Esophagus squamous epithelium (tissue), 5 donors: ENCODE measurements around the gene AFF3. TPM values are rescaled to one million over a fixed set of nuclear protein-coding genes. Genes with fewer than 3 reads are reported as not detected.

ENCODE experiments used
- DNase-seq: peaks from one replicate; lab custom pipeline; 2025; lab: John Stamatoyannopoulos, UW
- H3K27ac ChIP-seq, 4 donors: fragments of 200-600 bp; sonication (generic); one replicate each; pipeline ENCODE4 v1.5.1; 2016 to 2019; ENCODE audit warnings: mild to moderate bottlenecking in 1 of 4
- H3K27me3 ChIP-seq, 4 donors: fragments of 200-600 bp; sonication (generic); 1 replicate in 3 of 4; 2 replicates in 1 of 4; pipeline versions ENCODE4 v1.5.1 to v1.6.0; 2017 to 2021; ENCODE audit warnings: antibody characterized with exemption in 1 of 4
- H3K36me3 ChIP-seq, 3 donors: fragments of 200-600 bp; sonication (generic); one replicate each; pipeline ENCODE4 v1.5.1; 2016 to 2019
- H3K4me1 ChIP-seq, 3 donors: fragments of 200-600 bp; sonication (generic); one replicate each; pipeline ENCODE4 v1.5.1; 2017 to 2019
- H3K4me3 ChIP-seq, 4 donors: fragments of 200-600 bp; sonication (generic); 1 replicate in 3 of 4; 2 replicates in 1 of 4; pipeline ENCODE4 v1.5.1; 2016 to 2019; ENCODE audit warnings: mild to moderate bottlenecking in 2 of 4, moderate library complexity in 1 of 4
- H3K9me3 ChIP-seq, 3 donors: fragments of 200-600 bp; sonication (generic); one replicate each; pipeline ENCODE4 v1.5.1; 2016 to 2019
- POLR2A ChIP-seq, 4 donors: fragments of 450-650 bp; IDR thresholded peaks; one replicate each; pipeline ENCODE4 v1.6.1; 2017; ENCODE audit warnings: antibody characterized with exemption in 4 of 4, mild to moderate bottlenecking in 4 of 4, moderate library complexity in 3 of 4
- WGBS, 2 donors: methylation state at CpG; one replicate each; pipeline ENCODE4 v1.1.5; 2018; 5-methylcytosine and 5-hydroxymethylcytosine counted together
- intact Hi-C: fragments of 100-400 bp; cut with DNase I; formaldehyde crosslinking; loops from one replicate; pipeline ENCODE4 v1.15.0; 2022
- total RNA-seq, 4 donors: library from RNA; depleted of rRNA; stranded (reverse); fragments of >200 nt; gene quantifications; one replicate each; pipeline ENCODE4 v1.1.0, GENCODE V29; 2016
- TF ChIP-seq, protein P1 (sequence below), 6 experiments: fragments of 450-650 bp in 4 of 6; fragments of 200-600 bp in 2 of 6; sonication (generic) in 2 of 6; IDR thresholded peaks; one replicate each; pipeline ENCODE4 v1.5.1; 2016 to 2019; ENCODE audit warnings: antibody characterized with exemption in 6 of 6, mild to moderate bottlenecking in 4 of 6, moderate library complexity in 4 of 6
- donor health status: DM: yes; HTN: yes; CAD: no.

The AFF3 gene
- total RNA-seq, 4 donors from 2014 or later, result 1.2 to 9.7 (median 3.8) TPM

DNA sequence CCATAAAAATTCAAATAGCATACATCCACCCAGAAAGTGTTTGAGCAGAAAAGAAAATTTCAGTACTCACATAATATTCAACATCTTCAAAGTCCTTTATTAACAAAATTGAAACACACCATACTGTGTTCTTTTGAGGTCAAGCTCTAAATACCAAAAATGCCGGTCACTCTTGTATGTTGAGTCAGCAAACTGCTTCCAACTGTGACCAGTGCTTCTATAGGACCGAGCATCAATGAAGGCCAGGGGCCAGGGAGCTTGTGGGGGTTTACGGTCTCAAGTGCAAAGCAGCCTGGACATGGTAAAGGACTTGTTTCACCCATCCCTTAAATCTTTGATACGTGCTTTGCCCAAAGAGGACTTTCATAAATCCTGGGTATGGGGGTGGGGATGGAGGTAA is 539.9 kb downstream of the AFF3 start:
- H3K27me3 ChIP-seq, result peaks cover 0 to 21% (median 0%) of the 10 kb centered on the region in 4 donors
- no peaks in the 10 kb centered on the region for H3K36me3 ChIP-seq
- no peaks in the 10 kb centered on the region for H3K4me1 ChIP-seq
- intact Hi-C loops, result no loop called here
- H3K4me3 ChIP-seq, result no peak overlapping the region
- no peak for DNase-seq
- H3K9me3 ChIP-seq, result no peaks in the 10 kb centered on the region
- H3K27ac ChIP-seq, result no peak overlapping the region
- no peak for TF ChIP-seq POLR2A (IDR thresholded peaks at IDR 0.05)
- TF ChIP-seq, protein P1, sequence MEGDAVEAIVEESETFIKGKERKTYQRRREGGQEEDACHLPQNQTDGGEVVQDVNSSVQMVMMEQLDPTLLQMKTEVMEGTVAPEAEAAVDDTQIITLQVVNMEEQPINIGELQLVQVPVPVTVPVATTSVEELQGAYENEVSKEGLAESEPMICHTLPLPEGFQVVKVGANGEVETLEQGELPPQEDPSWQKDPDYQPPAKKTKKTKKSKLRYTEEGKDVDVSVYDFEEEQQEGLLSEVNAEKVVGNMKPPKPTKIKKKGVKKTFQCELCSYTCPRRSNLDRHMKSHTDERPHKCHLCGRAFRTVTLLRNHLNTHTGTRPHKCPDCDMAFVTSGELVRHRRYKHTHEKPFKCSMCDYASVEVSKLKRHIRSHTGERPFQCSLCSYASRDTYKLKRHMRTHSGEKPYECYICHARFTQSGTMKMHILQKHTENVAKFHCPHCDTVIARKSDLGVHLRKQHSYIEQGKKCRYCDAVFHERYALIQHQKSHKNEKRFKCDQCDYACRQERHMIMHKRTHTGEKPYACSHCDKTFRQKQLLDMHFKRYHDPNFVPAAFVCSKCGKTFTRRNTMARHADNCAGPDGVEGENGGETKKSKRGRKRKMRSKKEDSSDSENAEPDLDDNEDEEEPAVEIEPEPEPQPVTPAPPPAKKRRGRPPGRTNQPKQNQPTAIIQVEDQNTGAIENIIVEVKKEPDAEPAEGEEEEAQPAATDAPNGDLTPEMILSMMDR (IDR thresholded peaks at IDR 0.05), result no peak
- WGBS, 2 donors, result 80 to 91% methylated on average over 4 of the region's 4 CpGs

DNA sequence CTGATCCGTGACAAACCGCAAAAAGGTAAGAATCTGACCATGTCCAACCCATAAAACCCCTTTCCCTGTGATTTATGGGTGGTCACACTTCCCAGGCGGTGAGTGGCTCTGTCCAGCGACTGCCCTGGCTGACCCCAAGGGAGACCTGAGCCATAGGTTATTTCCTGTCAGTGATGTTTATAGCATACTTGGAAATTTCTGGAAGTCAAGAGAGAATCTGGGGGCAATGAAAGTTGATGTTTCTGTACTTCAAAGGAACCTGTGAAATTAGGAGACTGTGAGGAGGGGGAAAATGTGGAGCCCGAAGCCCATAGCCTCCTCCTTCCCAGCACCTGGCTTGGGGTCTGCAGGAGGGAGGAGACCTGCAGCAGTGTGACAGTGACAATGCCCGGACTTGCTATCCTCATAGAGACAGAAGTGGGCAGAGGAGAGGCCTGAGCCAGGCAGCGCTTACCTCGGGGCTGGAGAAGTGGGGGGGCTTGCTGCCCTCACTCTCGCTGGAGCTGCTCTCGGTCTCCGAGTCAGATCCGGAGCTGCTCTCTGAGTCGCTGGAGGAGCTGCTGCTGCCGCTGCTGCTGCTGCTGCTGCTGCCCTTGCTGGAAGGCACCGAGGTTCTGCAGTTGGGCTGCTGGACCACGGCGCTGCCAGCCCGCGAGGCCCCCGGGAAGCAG is 541.3 kb downstream of the AFF3 start:
- Histone ChIP-seq H3K4me3 (no peak overlapping the region), H3K4me1 (no peaks in the 10 kb centered on the region), H3K36me3 (no peaks in the 10 kb centered on the region), H3K9me3 (no peaks in the 10 kb centered on the region), H3K27ac (no peak overlapping the region), H3K27me3 (peaks cover 0 to 21% (median 0%) of the 10 kb centered on the region in 4 donors)
- TF ChIP-seq, protein P1 (IDR thresholded peaks at IDR 0.05), result no peak
- TF ChIP-seq POLR2A (IDR thresholded peaks at IDR 0.05), result no peak
- WGBS, 2 donors, result 65 to 76% methylated on average over 5 to 10 of the region's 20 CpGs
- intact Hi-C loops, result no loop called here
- DNase-seq, result no peak

DNA sequence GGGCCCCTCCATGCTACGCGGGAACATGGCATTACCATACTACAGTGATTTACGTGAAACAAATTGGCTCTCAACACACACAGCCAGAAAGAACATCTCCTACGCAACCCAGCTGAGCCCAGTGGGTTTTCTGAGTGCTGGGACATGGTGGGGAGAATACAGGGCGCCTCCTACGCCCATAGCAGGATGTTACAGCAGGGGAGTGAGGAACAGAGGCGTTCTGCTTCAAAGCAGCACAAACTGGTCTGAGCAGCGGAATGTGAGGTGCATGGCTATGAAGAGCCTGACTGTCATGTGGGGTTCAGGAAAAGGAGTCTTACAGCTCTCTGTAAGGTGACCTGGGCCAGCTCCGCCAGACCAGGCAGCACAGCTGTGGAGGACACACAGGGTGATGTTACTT is 543.9 kb downstream of the AFF3 start:
- Histone ChIP-seq H3K27me3 (peaks cover 0 to 21% (median 0%) of the 10 kb centered on the region in 4 donors), H3K9me3 (no peaks in the 10 kb centered on the region), H3K4me1 (peaks cover 0 to 9% (median 0%) of the 10 kb centered on the region in 3 donors), H3K4me3 (no peak overlapping the region), H3K36me3 (no peaks in the 10 kb centered on the region), H3K27ac (no peak overlapping the region)
- no peak for TF ChIP-seq POLR2A (IDR thresholded peaks at IDR 0.05)
- TF ChIP-seq, protein P1 (IDR thresholded peaks at IDR 0.05), result no peak
- intact Hi-C loops, result no loop called here
- no peak for DNase-seq
- 84 to 90% methylated on average over 9 of the region's 9 CpGs for WGBS, 2 donors

DNA sequence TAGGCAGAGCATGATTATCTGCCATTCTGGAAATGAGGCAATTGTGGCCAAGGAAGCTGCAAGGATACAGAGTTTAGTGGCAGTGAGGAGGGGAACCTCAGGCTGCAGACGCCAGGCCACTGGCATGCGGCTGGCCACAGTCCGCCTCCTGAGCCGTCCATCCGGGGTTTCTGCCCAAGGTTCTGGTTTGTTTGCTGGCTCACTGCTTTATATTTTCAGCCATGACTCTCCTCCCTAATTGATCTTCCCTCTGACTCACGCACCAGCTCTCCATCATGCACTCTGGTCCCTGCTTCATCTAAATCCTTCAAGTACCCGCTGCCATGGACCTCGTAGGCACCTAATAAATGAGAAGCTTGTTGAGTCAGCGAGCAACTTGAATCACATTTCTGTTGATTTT is 544.8 kb downstream of the AFF3 start:
- no peak for DNase-seq
- TF ChIP-seq, protein P1 (IDR thresholded peaks at IDR 0.05), result no peak
- TF ChIP-seq POLR2A (IDR thresholded peaks at IDR 0.05), result no peak
- intact Hi-C loops, result no loop called here
- H3K4me1 ChIP-seq, result peaks cover 0 to 9% (median 0%) of the 10 kb centered on the region in 3 donors
- 79 to 85% methylated on average over 8 to 9 of the region's 9 CpGs for WGBS, 2 donors
- H3K9me3 ChIP-seq, result no peaks in the 10 kb centered on the region
- no peaks in the 10 kb centered on the region for H3K36me3 ChIP-seq
- no peak overlapping the region for H3K27ac ChIP-seq
- peaks cover 0 to 21% (median 0%) of the 10 kb centered on the region in 4 donors for H3K27me3 ChIP-seq
- no peak overlapping the region for H3K4me3 ChIP-seq

DNA sequence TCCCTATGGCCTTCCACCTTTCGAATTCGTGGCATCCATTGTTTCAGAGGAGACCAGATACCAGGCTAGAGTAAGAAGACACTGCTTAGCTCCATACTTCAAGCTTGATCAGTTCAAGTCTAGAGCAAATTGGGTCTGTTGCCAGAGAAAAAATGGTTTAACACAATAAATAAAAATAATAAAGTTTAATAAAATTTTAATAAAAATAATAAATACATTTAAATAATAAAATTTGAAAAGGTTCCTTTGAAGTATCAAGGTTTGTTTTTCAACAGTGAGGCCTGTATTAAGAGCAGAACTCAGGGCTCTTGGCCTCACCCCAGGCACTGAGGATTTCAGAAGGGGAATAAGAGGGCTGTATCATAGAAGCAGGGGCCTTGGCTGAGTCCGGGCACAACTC is 547.0 kb downstream of the AFF3 start:
- WGBS, 2 donors, result 82 to 84% methylated on average over 3 of the region's 3 CpGs
- intact Hi-C loops, result no loop called here

More for the DNA sequence above, 547.0 kb downstream of the AFF3 start:
- Histone ChIP-seq H3K4me1 (peaks cover 0 to 9% (median 0%) of the 10 kb centered on the region in 3 donors), H3K27me3 (peaks cover 0 to 5% (median 0%) of the 10 kb centered on the region in 4 donors), H3K4me3 (no peak overlapping the region), H3K36me3 (no peaks in the 10 kb centered on the region), H3K27ac (no peak overlapping the region), H3K9me3 (no peaks in the 10 kb centered on the region)
- TF ChIP-seq, protein P1 (IDR thresholded peaks at IDR 0.05), result no peak
- TF ChIP-seq POLR2A (IDR thresholded peaks at IDR 0.05), result no peak
- DNase-seq, result no peak
